ENCODE measurements around the gene MYH14.

DNA sequence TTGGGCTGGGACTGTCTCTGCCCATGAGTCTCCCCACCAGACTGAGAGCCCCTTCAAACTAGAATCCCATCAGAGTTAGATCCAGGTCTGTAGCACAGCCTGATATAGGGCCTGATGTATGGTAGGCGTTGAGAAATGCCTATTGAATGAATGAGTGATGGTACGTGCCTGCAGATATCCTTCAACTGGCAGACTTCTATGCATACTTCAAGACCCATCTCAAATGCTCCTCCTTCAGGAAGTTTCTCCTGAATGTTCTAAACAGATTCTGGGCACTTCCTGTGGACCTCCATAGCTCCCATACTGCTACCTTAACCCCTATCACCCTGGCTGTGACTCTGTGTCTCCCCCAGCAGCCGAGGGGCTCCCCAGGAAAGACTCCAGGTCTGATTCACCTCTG lies 77.6 kb downstream of the MYH14 start:
- TF ChIP-seq POLR2A (IDR thresholded peaks at IDR 0.05; ENCODE audit: low read length) (no peak), GATA1 (IDR thresholded peaks at IDR 0.05; ENCODE audit: low read depth, low read length) (no peak)
